ENCODE measurements around the gene PDP2. TPM values are rescaled to one million over a fixed set of nuclear protein-coding genes. Genes with fewer than 3 reads are reported as not detected.

Gene PDP2
- total RNA-seq, 4 donors from 2014 or later, result 12.3 to 29.9 (median 15.5) TPM

DNA sequence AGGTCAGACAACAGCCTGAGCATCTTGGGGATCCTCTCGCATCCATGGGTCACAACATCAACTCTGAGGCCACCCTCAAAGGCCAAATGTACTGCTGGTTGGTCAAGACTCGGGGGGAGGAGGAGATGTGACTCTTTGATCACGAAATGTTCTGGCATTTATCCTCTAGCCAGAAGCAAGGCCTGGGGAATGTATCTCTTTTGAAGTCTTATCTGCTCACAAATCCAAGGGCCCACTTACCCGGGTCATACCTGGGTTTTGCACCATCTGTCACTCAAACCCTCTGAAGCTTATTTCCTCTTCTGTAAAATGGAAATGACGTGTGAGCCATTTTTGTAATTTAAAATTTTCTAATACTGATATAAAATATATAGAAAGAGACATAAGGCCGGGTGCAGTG, 22.9 kb upstream of the PDP2 start:
- TF ChIP-seq EP300 (IDR thresholded peaks at IDR 0.05) (no peak), CTCF (IDR thresholded peaks at IDR 0.05) (no peak), POLR2A (IDR thresholded peaks at IDR 0.05) (no peak)
- H3K9me3 ChIP-seq, result no peaks in the 10 kb centered on the region
- 71 to 73% methylated on average over 6 of the region's 6 CpGs for WGBS, 2 donors
- no peaks in the 10 kb centered on the region for H3K36me3 ChIP-seq
- no peak overlapping the region for H3K4me3 ChIP-seq
- peaks cover 0 to 4% (median 0%) of the 10 kb centered on the region in 4 donors for H3K4me1 ChIP-seq
- H3K27me3 ChIP-seq, result no peaks in the 10 kb centered on the region
- DNase-seq (ENCODE audit: low spot score in 2 of 2), result no peak
- H3K27ac ChIP-seq, result no peak overlapping the region

GRCh38 chr16:66858740-66859396, 21.4 kb upstream of the PDP2 start:
- no peaks in the 10 kb centered on the region for H3K27me3 ChIP-seq
- no peak overlapping the region for H3K4me3 ChIP-seq
- WGBS, 2 donors, result 39 to 45% methylated on average over 4 of the region's 4 CpGs
- no peaks in the 10 kb centered on the region for H3K36me3 ChIP-seq
- no peak for DNase-seq (ENCODE audit: low spot score in 2 of 2)
- peaks cover 0 to 4% (median 0%) of the 10 kb centered on the region in 4 donors for H3K4me1 ChIP-seq
- no peak for TF ChIP-seq CTCF (IDR thresholded peaks at IDR 0.05)
- TF ChIP-seq EP300 (IDR thresholded peaks at IDR 0.05), result no peak
- no peak for TF ChIP-seq POLR2A (IDR thresholded peaks at IDR 0.05)
- no peaks in the 10 kb centered on the region for H3K9me3 ChIP-seq
- H3K27ac ChIP-seq, result no peak overlapping the region

GRCh38 chr16:66859397-66860068, 20.8 kb upstream of the PDP2 start:
- 50 to 83% methylated on average over 1 to 3 of the region's 3 CpGs for WGBS, 2 donors
- H3K27ac ChIP-seq, result no peak overlapping the region
- H3K36me3 ChIP-seq, result no peaks in the 10 kb centered on the region
- no peak for DNase-seq (ENCODE audit: low spot score in 2 of 2)
- H3K27me3 ChIP-seq, result no peaks in the 10 kb centered on the region
- no peaks in the 10 kb centered on the region for H3K9me3 ChIP-seq
- no peak overlapping the region for H3K4me3 ChIP-seq
- TF ChIP-seq CTCF (IDR thresholded peaks at IDR 0.05), result no peak
- no peak for TF ChIP-seq EP300 (IDR thresholded peaks at IDR 0.05)
- no peak for TF ChIP-seq POLR2A (IDR thresholded peaks at IDR 0.05)
- peaks cover 0 to 4% (median 0%) of the 10 kb centered on the region in 4 donors for H3K4me1 ChIP-seq

- TF ChIP-seq EP300 (IDR thresholded peaks at IDR 0.05) (no peak), CTCF (IDR thresholded peaks at IDR 0.05) (no peak), POLR2A (IDR thresholded peaks at IDR 0.05) (no peak)
- 81 to 82% methylated on average over 8 of the region's 8 CpGs for WGBS, 2 donors
- no peak for DNase-seq (ENCODE audit: low spot score in 2 of 2)
- Histone ChIP-seq H3K27ac (no peak overlapping the region), H3K9me3 (no peaks in the 10 kb centered on the region), H3K27me3 (no peaks in the 10 kb centered on the region), H3K36me3 (no peaks in the 10 kb centered on the region), H3K4me1 (peaks cover 0 to 4% (median 0%) of the 10 kb centered on the region in 4 donors), H3K4me3 (no peak overlapping the region)
Observed at GRCh38 chr16:66862023-66862520, 18.2 kb upstream of the PDP2 start.

GRCh38 chr16:66863707-66864106, 16.6 kb upstream of the PDP2 start:
- TF ChIP-seq POLR2A (IDR thresholded peaks at IDR 0.05) (no peak), CTCF (IDR thresholded peaks at IDR 0.05) (no peak), EP300 (IDR thresholded peaks at IDR 0.05) (no peak)
- H3K27me3 ChIP-seq, result no peaks in the 10 kb centered on the region
- H3K4me3 ChIP-seq, result no peak overlapping the region
- peaks cover 0 to 10% (median 0%) of the 10 kb centered on the region in 4 donors for H3K4me1 ChIP-seq
- no peak overlapping the region for H3K27ac ChIP-seq
- no peak for DNase-seq (ENCODE audit: low spot score in 2 of 2)
- no peaks in the 10 kb centered on the region for H3K9me3 ChIP-seq
- no peaks in the 10 kb centered on the region for H3K36me3 ChIP-seq

Data from tibial nerve (tissue), 4 donors.